GM18507 (cell line): Measurements from ENCODE around the gene HDAC9.

Source experiments
- DNase-seq: peaks from one replicate; pipeline ENCODE4 v3.0.0; 2011; ENCODE audit warnings: low read depth; ENCODE audit not compliant: insufficient read length; ENCODE audit errors: extremely low spot score
- FAIRE-seq: peaks from 2 replicates; lab custom pipeline; 2011; peaks lifted over from hg19 to GRCh38; lab: Jason Lieb, UNC

The HDAC9 gene

DNA sequence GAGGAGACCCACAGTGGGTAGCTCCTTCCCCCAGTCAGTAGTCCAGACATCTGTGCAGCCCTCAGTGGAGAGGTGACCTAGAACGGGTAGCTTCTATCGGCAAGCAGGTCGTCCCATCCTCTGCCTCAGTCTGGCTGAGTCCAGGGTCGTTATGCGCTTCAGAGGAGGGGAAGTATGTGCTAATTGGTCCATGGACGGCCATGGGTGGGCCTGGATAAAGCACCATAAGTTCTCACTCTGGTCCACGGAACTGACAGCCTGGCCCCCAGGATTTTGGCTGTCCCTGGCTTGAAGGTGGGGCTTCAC lies 78.6 kb downstream of the HDAC9 start:
- no peak for DNase-seq
- FAIRE-seq = no peak

DNA sequence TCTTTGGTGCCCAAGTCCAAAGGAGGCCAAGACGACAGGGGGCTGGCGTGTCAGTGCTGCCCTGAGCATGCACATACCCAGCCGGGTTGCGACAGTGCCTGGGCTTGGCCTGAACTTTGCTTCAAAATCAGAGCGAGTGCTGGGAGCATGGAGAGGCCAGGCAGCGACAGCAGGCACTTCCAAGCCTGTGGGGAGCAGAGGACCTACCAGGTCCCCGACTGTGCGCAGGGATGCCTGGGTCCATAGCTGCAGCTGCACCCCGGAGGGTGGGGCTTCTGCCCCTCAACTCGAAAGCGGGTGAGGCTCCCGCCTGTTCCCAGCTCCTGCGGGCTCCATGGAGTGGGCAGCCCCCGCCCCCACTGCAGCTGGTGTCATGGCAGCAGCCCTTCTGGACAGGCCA lies 79.1 kb downstream of the HDAC9 start:
- FAIRE-seq (no peak), DNase-seq (no peak)

DNA sequence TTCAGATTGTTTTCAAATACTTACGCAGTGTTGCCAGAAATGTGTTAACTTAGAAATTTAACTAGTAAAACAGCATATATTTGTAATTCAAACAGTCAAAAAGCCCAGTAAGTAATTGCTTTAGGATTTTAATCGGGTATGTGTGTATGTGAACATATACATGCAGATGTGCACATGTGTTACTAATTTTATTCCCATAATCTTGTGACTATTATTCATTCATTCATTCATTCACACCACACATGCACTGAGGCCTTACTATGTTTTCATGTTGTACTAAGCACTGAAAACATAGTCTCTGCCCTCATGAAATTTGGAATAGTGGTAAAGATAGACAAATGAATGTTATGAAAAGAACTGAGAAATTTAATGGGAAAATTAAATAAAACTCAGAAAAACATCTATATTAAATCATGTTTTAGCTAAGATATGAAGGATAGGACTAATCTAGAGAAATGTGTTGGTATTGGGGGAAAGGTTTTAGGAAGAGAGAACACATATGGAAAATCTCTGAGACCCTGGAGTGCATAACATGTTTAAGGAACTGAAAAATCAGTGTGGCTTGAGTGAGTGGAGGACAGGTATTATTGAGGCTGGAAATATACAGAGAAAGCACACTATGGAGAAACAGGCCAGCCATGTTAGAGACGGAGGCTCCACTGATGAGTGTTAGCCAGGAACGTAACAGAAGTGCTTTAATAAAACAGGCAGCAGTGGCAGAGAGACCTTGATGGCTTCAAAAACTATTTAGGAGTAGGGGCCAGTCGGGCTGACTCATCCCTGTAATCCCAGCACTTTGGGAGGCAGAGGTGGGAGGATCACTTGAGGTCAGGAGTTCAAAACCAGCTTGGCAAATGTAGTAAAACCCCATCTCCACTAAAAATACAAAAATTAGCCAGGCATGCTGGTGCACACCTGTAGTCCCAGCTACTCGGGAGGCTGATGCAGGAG lies 80.3 kb downstream of the HDAC9 start:
- no peak for DNase-seq
- no peak for FAIRE-seq

DNA sequence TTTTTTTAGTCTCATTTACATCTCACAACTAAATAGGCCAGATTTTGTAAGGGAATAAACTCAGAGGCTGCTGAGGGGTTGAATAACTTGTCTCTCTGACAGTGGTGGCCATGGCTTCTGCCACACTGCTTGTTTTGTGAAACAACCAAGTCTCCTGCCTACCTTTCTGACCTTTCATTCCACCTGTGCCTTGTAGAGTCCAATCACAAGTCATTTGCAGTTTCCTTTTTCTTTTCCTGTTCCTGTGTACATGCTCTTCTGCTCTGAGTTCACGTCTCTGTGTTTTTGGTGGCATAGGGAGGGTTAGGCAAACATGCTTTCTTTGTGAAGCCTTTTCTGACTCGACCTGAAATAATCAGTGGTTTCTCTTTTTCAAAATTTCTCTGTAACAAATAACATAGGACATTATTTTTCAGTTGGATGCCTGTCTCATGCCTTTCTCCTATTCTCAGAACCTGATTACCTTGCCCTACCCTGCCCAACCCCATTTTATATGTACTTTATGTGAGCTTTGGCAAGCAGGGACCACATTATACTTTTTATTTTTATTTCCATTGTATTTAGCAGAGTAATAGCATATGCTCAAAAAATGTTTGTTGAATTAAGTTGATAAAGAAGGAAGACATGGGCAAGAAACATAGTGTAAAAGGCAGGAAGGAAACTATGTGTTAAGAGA lies 81.7 kb downstream of the HDAC9 start:
- peak; percentile 51 for FAIRE-seq
- no peak for DNase-seq

DNA sequence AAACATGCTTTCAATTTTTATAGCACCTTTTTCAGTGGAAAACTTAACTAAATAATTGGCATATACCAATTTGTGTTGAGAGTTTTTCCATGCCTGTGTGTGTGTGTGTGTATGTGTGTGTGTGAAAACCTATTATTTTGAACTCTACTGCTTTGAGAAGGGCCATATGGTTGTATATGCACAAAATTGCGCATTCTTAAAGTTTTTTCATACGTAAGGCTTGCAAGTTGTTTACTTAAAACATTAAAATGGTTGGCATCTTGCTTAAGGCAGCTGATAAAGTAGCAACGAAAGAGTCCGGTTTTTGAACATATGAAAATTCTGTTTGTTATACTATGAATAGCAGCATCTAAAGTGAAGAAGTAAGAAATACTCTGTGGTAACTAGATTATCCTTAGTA lies 84.1 kb downstream of the HDAC9 start:
- FAIRE-seq = no peak
- DNase-seq = no peak

DNA sequence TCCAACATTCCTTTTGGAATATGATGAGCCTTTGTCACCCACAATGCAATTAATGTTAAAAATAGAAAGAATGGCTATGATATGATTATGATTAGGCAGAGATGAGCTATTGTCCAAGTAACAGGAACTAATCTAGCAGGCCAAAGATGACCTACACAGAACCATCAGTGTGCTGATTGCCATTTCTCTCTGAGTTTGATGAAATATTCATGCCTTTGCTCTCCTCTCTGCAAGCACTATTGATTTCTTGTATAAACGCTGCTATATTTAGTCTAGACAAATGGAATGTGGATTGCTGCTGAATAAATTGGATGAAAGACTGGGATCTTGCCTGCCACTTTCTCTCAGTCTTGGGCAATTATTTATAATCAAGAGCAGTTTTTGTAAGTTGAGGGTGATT lies 85.4 kb downstream of the HDAC9 start:
- DNase-seq = no peak
- FAIRE-seq = no peak

DNA sequence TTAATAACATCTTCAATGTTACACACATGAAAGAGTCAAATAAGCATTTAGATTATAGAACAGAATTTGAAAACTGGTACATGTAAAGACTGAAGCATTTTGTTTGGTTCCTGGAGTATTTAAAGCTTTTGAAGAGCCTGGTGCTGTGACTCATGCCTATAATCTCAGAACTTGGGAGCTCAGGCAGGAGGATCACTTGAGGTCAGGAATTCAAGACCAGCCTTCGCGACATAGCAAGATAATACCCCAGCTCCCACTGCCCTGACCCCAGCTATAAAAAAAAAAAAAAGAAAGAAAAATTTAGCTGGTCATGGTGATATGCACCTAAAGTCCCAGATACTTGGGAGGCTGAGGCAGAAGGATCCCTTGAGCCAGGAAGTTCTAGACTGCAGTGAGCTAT lies 87.8 kb downstream of the HDAC9 start:
- DNase-seq = no peak
- no peak for FAIRE-seq

DNA sequence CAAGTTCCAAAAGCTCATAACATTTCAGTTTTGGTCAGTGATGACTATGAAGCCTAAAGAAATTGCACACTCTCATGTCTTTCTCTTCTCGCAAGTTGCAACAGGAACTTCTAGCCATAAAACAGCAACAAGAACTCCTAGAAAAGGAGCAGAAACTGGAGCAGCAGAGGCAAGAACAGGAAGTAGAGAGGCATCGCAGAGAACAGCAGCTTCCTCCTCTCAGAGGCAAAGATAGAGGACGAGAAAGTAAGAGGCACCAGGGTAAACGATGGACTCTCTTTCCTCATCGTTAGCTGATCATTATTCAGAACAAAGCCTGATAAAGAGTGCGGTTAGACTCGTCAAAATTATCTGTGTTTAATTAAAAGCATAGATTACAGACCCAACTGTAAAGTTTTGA lies 94.7 kb downstream of the HDAC9 start:
- DNase-seq (no peak), FAIRE-seq (no peak)

DNA sequence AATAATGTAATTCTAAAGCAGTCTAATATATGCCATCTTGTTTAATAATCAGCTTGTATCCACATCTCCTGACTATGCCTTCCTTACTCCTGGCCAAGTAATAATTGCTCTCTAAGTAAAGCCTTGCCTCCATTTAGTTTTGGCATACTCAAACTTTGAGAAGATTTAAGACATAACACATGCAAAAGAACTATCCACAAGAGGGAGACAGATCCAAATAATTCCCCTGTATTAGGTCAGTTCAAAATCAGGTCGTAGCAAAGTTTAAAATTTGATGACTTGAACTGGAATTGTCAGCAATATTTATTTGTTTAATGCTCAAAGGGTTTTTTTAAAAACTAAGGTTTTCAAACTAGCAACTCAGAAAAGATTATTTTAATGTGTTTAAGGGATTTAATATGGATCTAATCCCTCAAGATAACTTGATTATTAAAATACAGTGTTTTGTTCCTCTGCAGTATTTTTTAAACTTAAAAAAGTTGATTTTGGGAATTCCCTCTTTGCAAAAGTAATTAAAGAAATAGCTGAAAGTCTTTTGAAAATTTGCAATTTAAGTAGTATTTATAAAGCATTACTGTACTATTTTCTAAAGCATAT lies 95.3 kb downstream of the HDAC9 start:
- no peak for DNase-seq
- FAIRE-seq = peak; percentile 62

DNA sequence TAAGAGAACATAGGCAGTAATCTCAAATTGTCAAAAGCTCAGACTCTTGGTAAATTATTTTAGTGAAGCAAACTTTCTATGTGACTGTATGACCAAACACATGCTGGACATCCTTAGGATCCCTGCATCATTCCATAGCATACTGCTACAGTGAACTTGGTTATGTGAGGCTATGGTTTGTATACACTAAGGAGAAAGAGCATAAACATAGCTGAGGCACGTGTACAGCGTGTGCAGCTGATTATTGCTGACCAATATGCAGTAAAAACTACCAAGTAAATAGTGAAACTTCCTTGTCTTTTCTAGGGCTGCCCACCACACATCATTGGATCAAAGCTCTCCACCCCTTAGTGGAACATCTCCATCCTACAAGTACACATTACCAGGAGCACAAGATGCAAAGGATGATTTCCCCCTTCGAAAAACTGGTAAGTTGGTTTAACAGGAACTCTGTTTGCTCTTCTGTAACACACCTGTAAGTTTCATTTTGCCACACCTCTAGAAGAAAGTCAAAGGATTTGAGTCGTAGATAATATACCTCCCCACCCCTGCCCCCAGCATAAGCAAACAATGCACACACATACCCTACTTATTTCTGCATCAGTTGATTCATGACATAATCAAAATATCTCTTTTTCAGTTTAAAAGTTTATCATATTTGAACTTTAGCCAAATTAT lies 98.2 kb downstream of the HDAC9 start:
- peak; percentile 21 for FAIRE-seq
- no peak for DNase-seq

DNA sequence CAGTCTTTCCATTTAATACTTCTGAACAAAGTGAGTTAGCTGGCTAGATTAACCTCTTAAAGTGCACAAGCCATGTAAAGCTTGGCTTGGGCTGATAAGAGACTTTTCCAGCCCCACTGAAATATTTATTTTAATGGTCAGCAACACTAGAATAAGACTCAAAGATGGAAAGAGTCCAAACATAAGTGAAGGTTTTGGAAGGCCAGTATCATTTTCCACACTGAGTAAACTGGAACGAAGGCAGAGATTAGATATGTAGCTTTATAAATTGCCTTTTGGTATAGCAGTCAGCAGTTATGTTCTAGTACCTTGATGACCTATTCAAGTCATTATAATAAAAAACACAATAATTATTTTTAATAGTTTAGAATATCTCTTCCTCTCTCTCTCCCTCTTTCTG lies 102.2 kb downstream of the HDAC9 start:
- FAIRE-seq (no peak), DNase-seq (no peak)

DNA sequence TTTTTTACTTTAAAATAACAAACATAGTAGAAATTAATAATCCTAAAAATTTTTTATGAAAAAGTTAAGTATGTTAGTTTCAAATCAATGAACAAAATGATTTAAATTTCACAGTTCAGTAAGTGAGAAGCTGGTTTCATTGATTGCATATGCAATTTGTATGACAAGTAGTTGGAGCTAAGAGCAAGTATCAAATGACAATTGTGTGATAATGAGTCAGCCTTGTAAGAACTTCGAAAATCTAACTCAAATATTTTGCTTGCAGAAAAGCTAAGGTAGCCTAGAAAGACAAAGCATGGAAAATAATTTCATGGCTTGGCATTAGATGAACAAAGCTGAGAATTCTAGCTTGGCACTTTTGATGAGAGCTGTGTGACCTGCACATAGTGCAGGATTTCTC lies 111.5 kb downstream of the HDAC9 start:
- no peak for FAIRE-seq
- DNase-seq = no peak

DNA sequence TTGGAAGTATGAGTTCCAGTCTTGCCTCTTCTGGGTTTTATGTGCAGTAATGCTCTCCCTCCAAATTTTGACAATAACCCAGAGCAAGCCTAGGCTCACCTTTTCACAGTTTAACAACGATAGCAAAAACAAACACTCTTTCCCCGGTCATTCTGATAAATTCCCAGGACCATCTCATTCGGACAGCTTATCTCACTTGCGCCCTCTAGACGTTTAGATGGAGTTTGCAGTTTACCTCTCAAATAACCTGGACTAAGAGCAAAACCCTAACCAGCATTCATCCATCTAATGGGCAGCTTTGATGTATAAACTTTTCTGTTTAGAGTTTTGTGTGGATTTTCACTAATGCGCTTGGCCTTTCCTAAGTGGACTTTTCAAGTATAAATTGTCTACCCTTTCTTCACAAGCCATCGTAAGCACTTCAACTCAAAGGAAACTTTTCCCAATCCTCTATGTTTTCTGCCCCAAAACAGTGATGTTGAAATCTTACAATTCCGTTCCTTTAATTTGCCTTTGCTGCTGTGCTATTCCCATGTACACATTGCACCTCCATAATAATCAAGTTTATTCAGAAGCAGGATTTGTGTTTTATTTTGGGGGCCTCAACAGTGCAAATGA lies 114.9 kb downstream of the HDAC9 start:
- peak; percentile 45 for FAIRE-seq
- DNase-seq = no peak

DNA sequence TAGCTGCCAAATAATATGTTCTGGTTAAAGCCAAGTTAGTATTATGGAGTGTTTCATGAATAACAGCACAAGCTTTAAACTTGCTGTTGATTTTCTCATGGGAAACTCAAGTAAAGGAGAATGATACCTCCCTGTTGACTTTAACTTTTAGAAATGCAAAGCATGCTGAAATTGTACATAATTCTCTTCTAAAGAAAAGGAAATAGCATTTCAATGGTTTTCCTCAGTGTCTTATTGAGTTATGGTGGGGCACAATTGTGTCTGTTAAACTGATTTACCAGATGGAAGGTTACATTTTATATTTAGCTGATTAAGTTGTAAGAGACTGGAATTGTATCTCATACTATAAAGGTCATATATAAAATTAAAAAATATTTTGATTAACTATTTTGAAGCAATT lies 119.3 kb downstream of the HDAC9 start:
- DNase-seq = no peak
- FAIRE-seq = no peak

DNA sequence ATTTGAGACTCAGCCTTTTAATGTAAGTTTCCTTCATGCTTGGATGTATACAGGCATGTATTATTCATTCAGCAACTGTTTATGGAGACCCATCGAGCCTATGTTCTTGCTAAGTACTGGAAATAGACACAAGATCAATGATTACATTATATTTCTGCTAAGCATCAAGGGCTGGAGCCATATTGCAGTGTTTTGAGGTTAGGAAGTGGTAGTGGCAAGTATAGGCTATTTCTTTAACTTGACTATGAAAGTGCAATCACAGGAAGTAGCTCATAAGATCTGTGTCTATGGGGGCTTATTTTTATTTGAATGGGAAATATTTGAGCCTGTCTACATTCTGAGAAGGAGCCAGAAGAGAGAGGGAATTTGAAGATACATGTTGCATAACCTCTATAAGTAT lies 123.8 kb downstream of the HDAC9 start:
- DNase-seq (no peak), FAIRE-seq (no peak)

DNA sequence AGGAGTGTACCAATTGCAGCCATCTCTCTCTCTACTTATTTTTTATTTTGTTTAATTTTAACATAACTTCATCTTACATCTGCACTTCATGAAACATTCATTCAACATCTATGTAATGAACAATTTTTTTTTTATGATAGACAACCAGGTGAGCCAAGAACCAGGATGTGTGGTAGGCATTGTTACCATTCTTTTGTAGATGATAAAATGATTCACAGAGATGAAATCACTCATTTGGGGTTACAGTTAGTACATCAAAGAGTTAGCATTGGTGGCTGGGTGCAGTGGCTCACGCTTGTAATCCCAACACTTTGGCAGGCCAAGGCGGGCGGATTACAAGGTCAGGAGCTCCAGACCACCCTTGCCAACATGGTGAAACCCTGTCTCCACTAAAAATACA lies 127.8 kb downstream of the HDAC9 start:
- DNase-seq = no peak

DNA sequence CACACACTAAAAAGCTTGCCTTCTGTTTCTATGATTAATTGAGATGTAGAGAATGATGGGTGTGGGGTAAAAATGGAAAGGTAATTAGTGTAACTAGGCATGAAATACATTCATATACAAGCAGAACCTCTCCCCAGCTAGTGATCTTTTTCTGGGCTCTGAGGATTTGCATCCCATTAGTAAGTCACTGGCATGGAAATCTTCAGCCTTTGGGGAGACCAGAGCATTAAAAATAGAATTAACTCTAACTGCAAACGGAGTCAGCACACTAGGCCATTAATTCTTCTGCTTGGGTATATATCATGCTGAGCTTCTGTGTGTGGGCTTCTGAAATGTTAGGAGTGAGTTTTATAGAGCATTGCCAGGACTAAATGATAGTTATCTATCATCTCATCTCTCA lies 128.9 kb downstream of the HDAC9 start:
- FAIRE-seq = no peak
- DNase-seq = no peak

More for the DNA sequence above, 127.8 kb downstream of the HDAC9 start:
- FAIRE-seq = peak; percentile 15

DNA sequence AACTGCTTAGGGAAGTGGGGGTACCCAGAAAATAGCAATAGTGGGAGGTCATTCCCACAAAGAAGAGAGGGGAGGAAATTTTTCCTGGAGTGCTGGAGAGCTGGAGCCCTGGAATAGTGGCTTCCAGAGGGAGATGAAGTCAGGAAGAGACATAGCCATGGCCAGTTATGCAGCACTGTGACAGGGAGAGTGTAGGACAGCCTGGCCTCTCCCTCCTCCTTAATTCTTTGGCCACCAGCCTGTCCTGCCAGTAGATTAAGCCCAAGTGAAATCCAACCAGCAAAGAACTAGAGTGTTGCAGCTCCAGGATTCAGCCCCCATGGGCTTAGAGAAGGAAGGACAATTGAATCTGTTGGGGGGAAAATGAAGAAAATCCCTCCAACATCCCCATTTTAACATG lies 130.5 kb downstream of the HDAC9 start:
- FAIRE-seq (no peak), DNase-seq (no peak)

DNA sequence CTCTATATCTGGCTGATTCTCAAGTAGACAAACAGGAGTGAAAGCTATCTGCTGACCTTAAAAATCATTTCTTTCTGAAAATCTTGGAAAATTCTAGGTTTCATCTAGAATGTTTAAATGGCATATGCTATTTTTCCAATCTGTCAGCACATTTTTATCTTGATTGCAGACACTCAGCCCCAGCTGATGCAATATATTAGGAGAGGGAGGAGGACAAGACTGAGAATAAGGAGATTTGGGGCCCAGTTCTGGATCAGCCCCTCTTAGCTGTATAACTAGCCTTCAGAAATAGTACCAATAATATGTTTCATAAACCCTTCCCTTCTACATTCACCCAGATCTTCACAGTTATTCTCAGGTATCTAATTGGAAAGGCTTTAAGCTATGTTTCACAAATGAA lies 131.2 kb downstream of the HDAC9 start:
- DNase-seq = no peak
- no peak for FAIRE-seq

DNA sequence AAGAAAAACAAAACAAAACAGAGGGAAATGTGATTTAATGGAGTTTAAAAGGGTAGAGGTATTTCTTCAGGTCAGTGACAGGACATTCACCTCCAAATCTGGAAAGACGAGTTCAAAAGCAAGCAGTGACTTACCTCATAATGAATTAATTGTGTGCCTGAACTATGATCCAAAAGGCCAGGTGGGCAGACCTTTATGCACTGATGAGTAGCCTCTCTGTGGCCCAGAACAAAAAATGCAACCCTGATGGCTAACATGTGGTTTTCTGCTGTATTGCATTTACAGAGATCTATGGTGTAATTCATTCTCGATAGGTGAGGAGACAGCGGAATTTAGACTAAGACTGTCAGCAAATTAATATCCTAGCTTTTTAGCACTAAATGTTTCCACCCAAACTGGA lies 142.0 kb downstream of the HDAC9 start:
- DNase-seq = no peak
- no peak for FAIRE-seq
